VCaP (cell line): Measurements from ENCODE around the gene GPSM3.

Experiments
- H3K27ac ChIP-seq: fragments of 450-650 bp; 2 replicates; pipeline ENCODE4 v1.5.1; 2017
- TF ChIP-seq, protein P1 (sequence below): fragments of 450-650 bp; conservative IDR thresholded peaks from 2 replicates; pipeline ENCODE4 v1.5.1; 2017; ENCODE audit warnings: mild to moderate bottlenecking, moderate library complexity

Gene GPSM3

DNA sequence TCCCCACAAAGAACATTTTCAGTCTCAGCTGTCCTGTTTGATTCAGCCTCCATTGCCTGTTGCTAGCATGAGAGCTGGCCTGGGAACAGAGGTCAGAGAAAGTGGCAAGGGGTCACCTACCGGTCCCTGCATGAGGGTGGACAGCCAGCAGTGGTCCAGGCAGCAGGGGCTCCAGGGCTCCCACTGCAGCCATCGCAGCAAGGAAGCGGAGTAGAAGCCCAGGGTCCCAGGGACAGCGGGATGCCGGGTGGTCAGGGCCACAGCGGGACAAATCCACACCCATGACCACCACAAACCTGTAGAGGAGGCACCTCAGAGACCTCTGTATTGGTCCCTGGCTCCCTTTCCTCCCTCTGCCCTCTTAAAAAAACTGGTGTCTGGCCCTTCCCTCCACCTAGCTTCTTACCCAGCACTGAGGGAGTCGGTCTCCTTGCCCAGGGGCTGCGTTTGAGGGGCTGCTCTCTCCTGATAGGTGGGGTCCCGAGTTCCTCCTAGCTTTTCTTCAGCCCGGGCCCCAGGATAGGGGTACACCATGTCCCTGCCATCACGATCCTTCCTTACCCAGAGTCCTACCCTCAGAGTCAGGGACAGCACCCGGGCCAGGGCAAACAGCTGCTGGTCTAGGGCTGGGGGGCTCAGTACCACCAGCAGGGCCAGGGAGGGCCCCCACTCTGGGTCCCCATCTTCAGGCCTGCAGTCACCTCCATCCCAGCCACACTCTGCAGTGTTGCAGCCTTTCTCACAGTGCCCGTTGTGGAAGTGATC is 8.4 kb upstream of the GPSM3 start:
- H3K27ac ChIP-seq = no peak overlapping the region
- TF ChIP-seq, protein P1, sequence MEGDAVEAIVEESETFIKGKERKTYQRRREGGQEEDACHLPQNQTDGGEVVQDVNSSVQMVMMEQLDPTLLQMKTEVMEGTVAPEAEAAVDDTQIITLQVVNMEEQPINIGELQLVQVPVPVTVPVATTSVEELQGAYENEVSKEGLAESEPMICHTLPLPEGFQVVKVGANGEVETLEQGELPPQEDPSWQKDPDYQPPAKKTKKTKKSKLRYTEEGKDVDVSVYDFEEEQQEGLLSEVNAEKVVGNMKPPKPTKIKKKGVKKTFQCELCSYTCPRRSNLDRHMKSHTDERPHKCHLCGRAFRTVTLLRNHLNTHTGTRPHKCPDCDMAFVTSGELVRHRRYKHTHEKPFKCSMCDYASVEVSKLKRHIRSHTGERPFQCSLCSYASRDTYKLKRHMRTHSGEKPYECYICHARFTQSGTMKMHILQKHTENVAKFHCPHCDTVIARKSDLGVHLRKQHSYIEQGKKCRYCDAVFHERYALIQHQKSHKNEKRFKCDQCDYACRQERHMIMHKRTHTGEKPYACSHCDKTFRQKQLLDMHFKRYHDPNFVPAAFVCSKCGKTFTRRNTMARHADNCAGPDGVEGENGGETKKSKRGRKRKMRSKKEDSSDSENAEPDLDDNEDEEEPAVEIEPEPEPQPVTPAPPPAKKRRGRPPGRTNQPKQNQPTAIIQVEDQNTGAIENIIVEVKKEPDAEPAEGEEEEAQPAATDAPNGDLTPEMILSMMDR = no peak

DNA sequence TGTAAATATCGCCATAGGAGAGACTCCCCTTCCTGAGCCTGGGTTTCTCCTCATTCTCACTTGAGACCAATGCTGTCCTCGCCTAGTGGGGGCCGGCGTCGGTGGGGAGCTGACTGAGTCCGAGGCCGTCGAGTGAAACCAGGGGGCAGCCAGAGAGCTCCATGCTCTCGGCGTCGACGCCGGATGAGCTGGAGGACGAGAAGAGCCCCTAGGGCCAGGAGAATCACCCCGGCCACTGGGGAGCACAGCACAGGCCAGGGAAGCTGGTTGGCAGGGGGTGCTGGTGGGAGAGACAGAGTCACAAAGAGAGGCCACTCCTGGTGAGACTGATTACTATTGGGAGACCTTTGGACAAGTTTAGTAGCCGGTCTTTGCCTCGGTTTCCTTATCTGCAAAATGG is 6.4 kb upstream of the GPSM3 start:
- TF ChIP-seq, protein P1 = no peak
- H3K27ac ChIP-seq = no peak overlapping the region

DNA sequence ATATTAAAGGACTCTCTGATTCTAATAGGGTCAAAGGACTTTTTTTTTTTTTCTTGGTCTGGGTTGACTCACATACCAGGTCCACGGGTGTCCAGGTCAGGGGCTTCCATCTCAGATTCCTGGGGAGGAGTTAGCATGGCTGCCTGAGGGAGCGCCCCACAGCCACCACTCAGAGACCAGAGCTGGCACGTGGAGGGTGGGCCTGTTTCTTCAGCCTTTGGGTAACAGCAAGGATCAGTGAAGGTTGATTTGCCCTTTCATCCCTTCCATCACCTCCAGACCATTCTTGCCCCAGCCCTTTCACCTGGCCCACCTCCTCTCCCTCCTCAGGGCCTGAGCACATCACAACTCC is 5.9 kb upstream of the GPSM3 start:
- TF ChIP-seq, protein P1 = no peak
- no peak overlapping the region for H3K27ac ChIP-seq

DNA sequence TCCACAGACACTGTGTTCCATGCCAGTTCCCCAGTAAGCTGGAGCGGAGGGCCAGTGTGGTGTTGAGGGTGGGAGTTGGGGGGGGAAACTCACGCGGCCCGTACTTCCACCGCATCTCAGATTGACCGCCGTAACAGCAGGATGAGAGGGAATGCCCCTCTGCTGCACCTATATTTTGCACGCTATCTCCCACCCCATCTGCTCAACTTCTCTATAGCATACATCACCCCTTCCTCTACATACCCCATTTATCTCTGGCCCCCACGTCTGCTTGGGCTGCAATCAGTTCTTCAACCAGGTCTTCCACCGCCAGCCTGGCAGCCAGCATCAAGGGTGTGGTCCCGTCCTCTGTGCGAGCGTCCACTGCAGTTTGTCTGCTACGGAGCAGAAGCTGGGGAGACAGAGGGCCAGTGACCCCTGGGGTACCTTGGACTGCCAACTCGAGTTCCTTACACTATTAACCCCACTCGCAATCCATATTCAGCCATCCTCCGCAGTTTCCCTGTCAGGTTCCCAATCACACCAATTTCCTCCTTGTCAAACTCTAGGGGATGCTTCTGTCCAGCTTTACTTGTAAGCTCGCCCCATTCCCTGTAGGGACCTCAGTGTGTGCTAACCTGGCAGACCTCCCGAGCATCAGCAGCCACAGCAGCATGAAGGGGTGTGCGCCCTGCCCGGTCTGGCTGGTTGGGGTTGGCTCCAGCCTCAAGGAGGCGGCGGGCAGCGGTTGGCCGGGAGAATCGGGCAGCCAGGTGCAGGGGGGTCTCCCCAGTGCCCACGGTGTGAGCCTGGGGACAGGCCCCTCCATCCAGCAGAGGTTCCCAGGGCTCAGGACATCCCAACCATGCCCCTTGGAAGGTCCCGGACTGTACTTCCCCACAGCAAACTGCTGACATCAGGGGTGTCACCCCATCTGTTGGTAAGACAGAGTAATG is 4.5 kb upstream of the GPSM3 start:
- peak overlapping the region; percentile 97 for H3K27ac ChIP-seq
- TF ChIP-seq, protein P1 = no peak

DNA sequence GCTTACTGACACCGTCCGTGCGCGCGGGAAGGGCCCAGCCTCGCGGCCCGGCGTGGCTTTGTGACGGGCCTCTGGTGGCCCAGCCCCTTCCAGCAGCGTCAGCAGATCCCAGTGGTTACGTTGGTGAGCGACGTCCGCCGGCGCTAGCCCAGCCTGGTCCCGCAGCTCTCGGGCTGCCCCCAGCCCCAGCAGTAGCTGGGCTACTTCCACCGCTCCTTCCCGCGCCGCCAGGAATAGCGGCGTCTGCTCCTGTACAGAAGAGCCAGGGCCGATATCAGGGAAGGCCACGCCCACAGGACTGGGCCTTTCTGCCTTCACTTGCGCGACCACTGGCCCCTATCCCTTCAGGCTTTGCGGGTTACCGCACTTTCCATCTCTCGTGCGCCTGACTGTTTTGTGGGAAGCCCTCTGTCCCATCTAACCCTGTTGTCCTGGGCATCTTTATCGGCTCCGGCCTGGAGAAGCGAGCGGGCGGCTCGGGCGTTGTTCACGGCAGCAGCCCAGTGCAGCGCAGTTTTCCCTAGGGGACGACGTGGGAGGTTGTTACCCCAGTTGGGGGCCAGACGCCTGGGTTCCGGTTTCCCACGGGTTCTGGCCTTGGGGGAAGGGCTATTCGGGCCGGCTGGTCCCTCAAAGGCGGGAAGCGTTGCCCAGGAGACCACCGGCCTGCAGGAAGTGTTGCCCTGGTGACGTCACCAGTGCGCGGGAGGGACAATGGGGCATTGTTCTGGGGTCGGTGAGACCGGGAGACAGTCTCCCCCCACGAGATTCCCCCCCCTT is 3.6 kb upstream of the GPSM3 start:
- TF ChIP-seq, protein P1 = no peak
- peak overlapping the region; percentile 97 for H3K27ac ChIP-seq

DNA sequence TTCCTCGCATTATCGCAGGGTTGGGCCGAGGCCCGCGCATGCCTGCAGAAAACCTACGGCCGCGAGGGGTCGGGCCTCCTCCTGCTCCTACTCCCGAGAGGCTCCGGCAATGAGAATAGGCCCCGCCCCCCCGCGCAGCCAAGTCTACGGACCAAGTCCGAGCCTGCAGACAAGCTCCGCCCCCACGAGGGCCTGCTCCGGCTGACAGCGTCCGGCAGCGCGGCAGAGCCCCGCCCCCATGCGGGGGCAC is 3.1 kb upstream of the GPSM3 start:
- peak overlapping the region; percentile 97 for H3K27ac ChIP-seq
- TF ChIP-seq, protein P1 = no peak; the same call in 1 of the 2 replicates
